Measurements from ENCODE around the gene RCL1.
"Not testable (repeated sequence)": the region's sequence is repeated elsewhere in the genome, so short reads cannot be mapped to it uniquely, and the experiment has no call there.

Gene RCL1

GRCh38 chr9:4792572-4793458 is at the start of gene RCL1:
Gene RCL1 (plus strand): TSS chr9:4792944. CDS start chr9:4793092, 148 bp downstream.
- DNase-seq, result peak; percentile 71

- DNase-seq, result no peak
These were observed 49.4 kb upstream of the RCL1 start for GRCh38 chr9:4743131-4743875.

- no peak for DNase-seq
These were observed 46.3 kb upstream of the RCL1 start for GRCh38 chr9:4746278-4747030.

GRCh38 chr9:4748612-4749011 is 44.1 kb upstream of the RCL1 start:
- no peak for DNase-seq

- no peak for DNase-seq
These were observed 42.6 kb upstream of the RCL1 start for GRCh38 chr9:4750023-4750673.

- not testable (repeated sequence) for DNase-seq
These were observed 38.2 kb upstream of the RCL1 start for GRCh38 chr9:4754530-4754929.

GRCh38 chr9:4755026-4755609 is 37.6 kb upstream of the RCL1 start:
- no peak for DNase-seq

GRCh38 chr9:4756420-4756819 is 36.3 kb upstream of the RCL1 start:
- no peak for DNase-seq

- no peak for DNase-seq
These were observed 32.6 kb upstream of the RCL1 start for GRCh38 chr9:4760122-4760521.

- no peak for DNase-seq
These were observed 30.4 kb upstream of the RCL1 start for GRCh38 chr9:4762108-4762885.

- no peak for DNase-seq
These were observed 29.7 kb upstream of the RCL1 start for GRCh38 chr9:4762886-4763541.

- DNase-seq, result no peak
These were observed 28.7 kb upstream of the RCL1 start for GRCh38 chr9:4764033-4764432.

- DNase-seq, result no peak
These were observed 24.1 kb upstream of the RCL1 start for GRCh38 chr9:4768681-4769080.

- no peak for DNase-seq
These were observed 23.2 kb upstream of the RCL1 start for GRCh38 chr9:4769321-4770080.

GRCh38 chr9:4771788-4772187 is 21.0 kb upstream of the RCL1 start:
- no peak for DNase-seq

GRCh38 chr9:4774209-4774608 is 18.5 kb upstream of the RCL1 start:
- DNase-seq, result no peak

- not testable (repeated sequence) for DNase-seq
These were observed 17.8 kb upstream of the RCL1 start for GRCh38 chr9:4774958-4775357.

- no peak for DNase-seq
These were observed 12.1 kb upstream of the RCL1 start for GRCh38 chr9:4780651-4781050.

- DNase-seq, result no peak
These were observed 11.3 kb upstream of the RCL1 start for GRCh38 chr9:4781408-4781807.

- not testable (repeated sequence) for DNase-seq
These were observed 9.6 kb upstream of the RCL1 start for GRCh38 chr9:4783191-4783590.

Measured in NCI-H524 treated with DMSO at 0.1 percent for 48 hours (cell line).